Calu3 (cell line): ENCODE results near the gene ZNF618. TPM values are rescaled to one million over a fixed set of nuclear protein-coding genes. Genes with fewer than 3 reads are reported as not detected.

Experiments used
- BruUV-seq: library from RNA; stranded (reverse); fragments of 400-500 nt; replicated peaks from 2 replicates; lab custom pipeline; 2021; lab: Mats Ljungman, UMichigan
- CTCF ChIA-PET: fragments of 300-600 bp; sonication (Branson Sonifier 250); formaldehyde crosslinking; loops from one replicate; lab custom pipeline; 2022; ENCODE audit warnings: antibody characterized with exemption; lab: Charles Lee
- DNase-seq: peaks from one replicate; pipeline ENCODE4 v3.0.0; 2022
- H3K27ac Mint-ChIP-seq: one replicate; pipeline ENCODE4 v1.8.0; 2022; ENCODE audit warnings: mixed read lengths; ENCODE audit not compliant: unreplicated experiment
- H3K27me3 Mint-ChIP-seq: one replicate; pipeline ENCODE4 v1.8.0; 2022; ENCODE audit warnings: mixed read lengths; ENCODE audit not compliant: unreplicated experiment
- H3K36me3 Mint-ChIP-seq: one replicate; pipeline ENCODE4 v1.8.0; 2022; ENCODE audit warnings: mild to moderate bottlenecking, moderate library complexity, mixed read lengths; ENCODE audit not compliant: insufficient read depth, unreplicated experiment
- H3K4me1 Mint-ChIP-seq: one replicate; pipeline ENCODE4 v1.8.0; 2022; ENCODE audit warnings: mild to moderate bottlenecking, low read depth, mixed read lengths; ENCODE audit not compliant: unreplicated experiment
- H3K4me3 Mint-ChIP-seq: one replicate; pipeline ENCODE4 v1.8.0; 2022; ENCODE audit warnings: mild to moderate bottlenecking, low read depth, moderate library complexity, mixed read lengths; ENCODE audit not compliant: unreplicated experiment
- H3K9me3 Mint-ChIP-seq: one replicate; pipeline ENCODE4 v1.8.0; 2022; ENCODE audit warnings: low read depth, mixed read lengths; ENCODE audit not compliant: unreplicated experiment
- CTCF ChIP-seq: fragments of 200-600 bp; IDR thresholded peaks from one replicate; pipeline ENCODE4 v1.8.0; 2022; ENCODE audit warnings: antibody characterized with exemption; ENCODE audit not compliant: unreplicated experiment
- intact Hi-C: fragments of 100-400 bp; cut with micrococcal nuclease; formaldehyde crosslinking; loops from one replicate; pipeline ENCODE4 v1.10.0; 2022; ENCODE audit not compliant: unreplicated experiment
- total RNA-seq: library from RNA; stranded (reverse); gene quantifications from 2 replicates; pipeline ENCODE4 v1.2.3, GENCODE V29; 2022

The ZNF618 gene
- total RNA-seq, 1 experiment from 2014 or later: 20.3 TPM

GRCh38 chr9:114057161-114057885, 181.2 kb downstream of the ZNF618 start:
- H3K27ac Mint-ChIP-seq: no peak overlapping the region
- no TSS peak for BruUV-seq
- H3K9me3 Mint-ChIP-seq: no peaks in the 10 kb centered on the region
- H3K4me1 Mint-ChIP-seq: no peaks in the 10 kb centered on the region
- TF ChIP-seq CTCF: no peak
- CTCF ChIA-PET: interaction anchor here (0.6 kb wide), 1 partner anchor 159 kb away, joined by 3 read pairs; no protein-coding TSS in a partner anchor
- H3K27me3 Mint-ChIP-seq: no peaks in the 10 kb centered on the region
- DNase-seq: no peak
- no peak overlapping the region for H3K4me3 Mint-ChIP-seq
- no peaks in the 10 kb centered on the region for H3K36me3 Mint-ChIP-seq
- intact Hi-C loops: no loop called here

- H3K36me3 Mint-ChIP-seq: no peaks in the 10 kb centered on the region
- CTCF ChIA-PET: no interaction called here
- H3K27me3 Mint-ChIP-seq: no peaks in the 10 kb centered on the region
- intact Hi-C loops: no loop called here
- no peak for DNase-seq
- H3K4me1 Mint-ChIP-seq: peaks cover 8% of the 10 kb centered on the region
- H3K4me3 Mint-ChIP-seq: no peak overlapping the region
- BruUV-seq: no TSS peak
- TF ChIP-seq CTCF: no peak
- H3K9me3 Mint-ChIP-seq: no peaks in the 10 kb centered on the region
- no peak overlapping the region for H3K27ac Mint-ChIP-seq
Observed at GRCh38 chr9:114058688-114059046, 182.6 kb downstream of the ZNF618 start.

GRCh38 chr9:114059047-114059803, 183.1 kb downstream of the ZNF618 start:
- BruUV-seq: no TSS peak
- no peak overlapping the region for H3K27ac Mint-ChIP-seq

GRCh38 chr9:114060070-114060469, 184.0 kb downstream of the ZNF618 start:
- intact Hi-C loops: no loop called here
- no peak overlapping the region for H3K27ac Mint-ChIP-seq
- no peak for DNase-seq
- no peak overlapping the region for H3K4me3 Mint-ChIP-seq
- no peaks in the 10 kb centered on the region for H3K27me3 Mint-ChIP-seq
- no TSS peak for BruUV-seq
- no peaks in the 10 kb centered on the region for H3K9me3 Mint-ChIP-seq
- TF ChIP-seq CTCF: no peak
- CTCF ChIA-PET: interaction anchor here (0.5 kb wide), 1 partner anchor 381 kb away, joined by 3 read pairs; no protein-coding TSS in a partner anchor
- no peaks in the 10 kb centered on the region for H3K36me3 Mint-ChIP-seq
- peaks cover 8% of the 10 kb centered on the region for H3K4me1 Mint-ChIP-seq

More at GRCh38 chr9:114059047-114059803, 183.1 kb downstream of the ZNF618 start:
- intact Hi-C loops: no loop called here
- Mint-ChIP-seq H3K4me3 (no peak overlapping the region), H3K27me3 (no peaks in the 10 kb centered on the region), H3K36me3 (no peaks in the 10 kb centered on the region), H3K4me1 (peaks cover 8% of the 10 kb centered on the region), H3K9me3 (no peaks in the 10 kb centered on the region)
- DNase-seq: no peak
- CTCF ChIA-PET: no interaction called here
- no peak for TF ChIP-seq CTCF
